GM21423 (cell line): ENCODE results near the gene SPRR1B.
"Not testable (repeated sequence)": the region's sequence is repeated elsewhere in the genome, so short reads cannot be mapped to it uniquely, and the experiment has no call there.

Experiments
- ATAC-seq: cut with Tn5 transposase; IDR thresholded peaks from one replicate; pipeline ENCODE4 v1.9.1; 2021; ENCODE audit warnings: mild to moderate bottlenecking, moderate library complexity; ENCODE audit not compliant: unreplicated experiment

The SPRR1B gene

DNA sequence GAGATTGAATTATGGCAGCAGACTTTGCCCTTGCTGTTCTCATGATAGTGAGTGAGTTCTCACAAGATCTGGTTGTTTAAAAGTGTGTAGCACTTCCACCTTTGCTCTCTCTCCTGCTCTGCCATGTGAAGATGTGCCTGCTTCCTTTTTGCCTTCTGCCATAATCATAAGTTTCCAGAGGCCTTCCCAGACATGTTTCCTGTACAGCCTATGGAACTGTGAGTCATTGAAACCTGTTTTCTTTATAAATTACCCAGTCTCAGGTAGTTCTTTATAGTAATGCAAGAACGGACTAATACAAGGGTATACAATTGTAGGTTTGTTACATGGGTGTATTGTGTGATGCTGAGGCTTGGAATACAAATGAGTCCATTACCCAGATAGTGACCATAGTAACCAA, 4.2 kb downstream of the SPRR1B start:
- no peak for ATAC-seq

DNA sequence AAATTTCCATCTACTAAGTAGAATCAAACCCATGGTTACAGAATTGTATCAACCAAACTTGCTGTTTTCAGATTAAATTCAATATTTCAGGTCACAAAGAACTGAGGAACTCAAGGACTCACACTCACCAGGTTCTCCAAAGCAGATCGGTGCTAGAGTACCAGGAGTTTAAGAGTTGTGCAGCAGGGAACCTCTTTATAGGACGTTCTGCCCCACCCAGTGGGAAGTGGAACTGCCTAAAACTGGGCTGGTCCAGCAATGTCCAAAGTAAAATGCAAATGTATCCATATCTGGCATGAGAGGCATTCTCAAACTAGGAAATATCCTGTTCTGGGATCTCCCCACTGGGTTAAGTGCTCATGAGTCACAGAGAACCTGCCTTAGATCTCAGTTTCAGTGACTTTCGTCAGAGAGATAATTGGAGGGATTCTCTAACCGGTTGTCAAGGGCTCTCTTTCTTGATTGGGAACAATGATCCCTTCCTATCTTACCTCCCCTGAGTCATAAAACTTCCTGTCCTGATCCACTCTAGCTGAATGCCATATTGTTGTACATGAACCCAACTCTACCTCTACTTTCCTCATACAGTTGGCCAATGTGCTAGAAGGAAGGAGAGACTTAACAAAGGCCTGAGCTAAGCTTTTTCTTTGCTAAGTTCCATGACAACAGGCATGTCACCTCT, 10.1 kb downstream of the SPRR1B start, which contains the start of gene SPRR2D:
Gene SPRR2D (minus strand): TSS at position 171 of the 682 bp plus-strand sequence. CDS start 774 bp downstream, outside the sequence.
- ATAC-seq: no peak

DNA sequence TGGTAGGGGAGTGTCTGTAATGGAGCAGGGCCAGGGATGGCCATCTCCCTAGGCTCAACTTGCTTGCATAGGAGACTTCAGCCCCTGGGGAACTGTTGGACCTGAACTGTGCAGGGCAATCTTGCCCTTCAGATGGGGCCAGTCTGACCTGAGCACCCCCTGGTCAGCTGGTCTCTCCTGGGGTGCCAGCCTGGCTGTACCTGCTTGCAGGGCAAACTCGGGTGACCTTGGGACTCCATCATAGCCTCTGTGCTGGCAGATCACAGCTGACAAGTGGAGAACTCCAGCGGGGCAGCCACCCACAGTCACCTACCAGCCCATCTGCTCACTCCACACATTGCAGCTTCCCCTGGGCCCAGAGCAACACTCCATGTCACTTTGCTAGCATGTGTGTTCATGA, 18.2 kb downstream of the SPRR1B start:
- no peak for ATAC-seq

DNA sequence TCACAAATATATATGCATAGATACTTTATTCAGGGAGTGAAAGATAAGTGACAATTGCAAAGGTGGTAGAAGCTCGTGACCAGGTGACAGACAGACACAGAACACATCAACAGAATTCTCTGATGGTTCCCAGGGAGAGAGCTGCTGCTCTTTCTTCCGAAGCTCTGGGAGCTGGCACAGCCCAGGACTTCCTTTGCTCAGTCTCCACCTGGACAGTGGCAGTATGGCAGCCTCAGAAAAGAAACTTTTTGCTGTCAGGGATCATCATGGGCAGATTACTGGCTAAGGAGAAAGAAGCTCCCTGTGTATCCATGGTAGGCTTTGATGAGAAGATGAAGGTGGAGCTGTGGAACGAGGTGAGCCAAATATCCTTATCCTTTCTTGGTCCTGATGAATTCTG, 25.1 kb downstream of the SPRR1B start:
- ATAC-seq: not testable (repeated sequence)

DNA sequence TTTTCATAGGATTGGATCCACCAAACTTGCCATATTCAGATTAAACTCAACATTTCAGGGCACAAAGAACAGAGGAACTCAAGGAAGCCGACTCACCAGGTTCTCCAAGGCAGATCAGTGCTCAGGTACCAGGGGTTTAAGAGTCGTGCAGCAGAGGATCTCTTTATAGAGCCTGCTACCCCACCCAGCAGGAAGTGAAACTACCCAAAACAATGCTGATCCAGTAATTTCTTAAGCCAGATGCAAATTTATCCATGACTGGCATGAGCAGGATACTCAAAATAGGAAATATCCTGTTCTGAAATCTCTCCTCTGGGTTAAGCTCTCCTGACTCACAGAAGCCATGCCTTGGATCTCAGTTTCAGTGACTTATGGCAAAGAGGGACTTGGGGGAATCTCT, 26.4 kb downstream of the SPRR1B start, which contains the start of gene SPRR2A:
Gene SPRR2A (minus strand): TSS at position 138 of the 400 bp plus-strand sequence. CDS start 777 bp downstream, outside the sequence.
- ATAC-seq: no peak

DNA sequence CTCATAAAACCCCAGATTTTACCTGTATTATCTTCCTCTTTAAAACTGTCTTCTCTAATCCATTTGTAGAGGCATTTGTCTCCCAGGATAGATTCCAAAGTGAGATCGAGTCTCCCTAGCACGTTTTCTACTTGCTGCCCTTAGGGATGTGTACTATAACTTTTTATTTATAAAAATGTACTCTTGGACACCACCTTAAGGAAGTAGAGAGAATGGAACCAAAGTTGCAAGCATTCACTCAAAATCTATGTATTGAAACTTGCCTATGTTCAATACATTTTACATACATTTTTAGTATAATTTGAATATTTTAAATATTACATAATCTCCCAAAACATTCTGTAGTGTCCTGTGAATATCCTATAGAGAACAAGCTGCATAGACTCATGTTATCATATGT, 27.2 kb downstream of the SPRR1B start:
- ATAC-seq: no peak

DNA sequence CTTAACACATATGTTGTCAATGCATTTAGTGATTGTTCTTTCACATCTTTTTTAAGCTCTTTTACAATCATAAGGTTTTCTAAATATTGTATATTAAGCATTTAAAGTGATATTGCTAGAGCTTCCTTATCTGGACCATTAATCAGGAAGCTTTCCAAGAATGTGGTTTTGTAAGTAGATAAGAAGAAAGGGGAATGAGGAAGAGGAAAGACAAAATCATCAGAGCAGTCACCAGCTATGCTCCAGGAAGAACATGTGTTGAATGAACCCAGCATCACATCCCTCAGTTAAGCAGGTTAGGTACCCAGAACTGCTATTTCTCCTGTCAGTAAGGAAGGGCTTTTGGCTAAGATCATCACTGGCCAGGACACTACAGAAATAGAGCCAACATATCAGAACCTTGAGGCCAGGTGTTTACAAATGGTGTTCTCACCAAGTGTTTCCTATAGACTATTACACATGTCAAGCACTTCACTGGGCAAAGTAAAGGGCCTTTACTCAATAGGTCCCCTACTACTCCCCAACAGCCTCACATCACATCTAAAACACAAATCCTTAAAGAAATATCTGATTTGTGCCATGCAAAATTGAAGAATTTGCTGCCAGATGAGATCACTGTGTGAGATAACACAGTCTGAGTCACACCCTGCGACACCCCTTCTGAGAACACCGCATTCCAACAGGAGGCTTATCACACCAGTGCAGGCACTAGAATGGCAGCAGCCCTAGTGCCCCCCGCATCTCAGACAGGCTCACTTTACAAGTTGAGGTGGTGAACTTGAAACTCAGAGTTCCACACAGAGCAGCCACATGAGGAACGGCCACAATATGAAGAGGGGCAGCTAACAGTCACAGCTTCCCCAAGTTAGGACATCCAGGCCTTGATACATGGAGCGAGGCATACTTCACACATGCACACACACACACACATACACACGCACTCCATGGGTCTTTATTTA, 28.1 kb downstream of the SPRR1B start:
- no peak for ATAC-seq

DNA sequence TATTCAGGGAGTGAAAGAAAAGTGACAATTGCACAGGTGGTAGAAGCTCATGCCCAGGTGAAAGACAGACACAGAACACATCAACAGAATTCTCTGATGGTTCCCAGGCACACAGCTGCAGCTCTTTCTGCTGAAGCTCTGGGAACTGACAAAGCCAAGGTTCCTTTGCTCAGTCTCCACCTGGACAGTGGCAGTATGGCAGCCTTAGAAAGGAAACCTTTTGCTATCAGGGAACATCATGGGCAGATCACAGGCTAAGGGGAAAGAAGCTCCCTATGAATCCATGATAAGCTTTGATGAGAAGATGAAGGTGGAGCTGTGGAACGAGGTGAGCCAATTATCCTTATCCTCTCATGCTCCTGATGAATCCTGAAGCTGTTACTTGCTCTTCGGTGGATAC, 39.2 kb downstream of the SPRR1B start:
- ATAC-seq: no peak

DNA sequence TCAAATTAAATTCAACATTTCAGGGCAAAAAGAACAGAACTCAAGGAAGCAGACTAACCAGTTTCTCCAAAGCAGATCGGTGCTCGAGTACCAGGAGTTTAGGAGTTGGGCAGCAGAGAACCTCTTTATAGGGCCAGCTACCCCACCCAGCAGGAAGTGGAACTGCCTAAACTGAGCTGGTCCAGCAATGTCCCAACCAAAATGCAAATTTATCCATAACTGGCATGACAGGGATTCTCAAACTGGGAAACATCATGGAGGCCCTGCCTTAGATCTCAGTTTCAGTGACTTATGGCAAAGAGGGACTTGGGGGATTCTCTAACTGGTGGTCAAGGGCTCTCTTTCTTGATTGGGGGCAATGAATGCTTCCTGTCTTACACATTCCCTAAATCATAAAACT, 40.5 kb downstream of the SPRR1B start, which contains the start of gene SPRR2B:
Gene SPRR2B (minus strand): TSS at position 101 of the 400 bp plus-strand sequence. CDS start 772 bp downstream, outside the sequence.
- no peak for ATAC-seq

DNA sequence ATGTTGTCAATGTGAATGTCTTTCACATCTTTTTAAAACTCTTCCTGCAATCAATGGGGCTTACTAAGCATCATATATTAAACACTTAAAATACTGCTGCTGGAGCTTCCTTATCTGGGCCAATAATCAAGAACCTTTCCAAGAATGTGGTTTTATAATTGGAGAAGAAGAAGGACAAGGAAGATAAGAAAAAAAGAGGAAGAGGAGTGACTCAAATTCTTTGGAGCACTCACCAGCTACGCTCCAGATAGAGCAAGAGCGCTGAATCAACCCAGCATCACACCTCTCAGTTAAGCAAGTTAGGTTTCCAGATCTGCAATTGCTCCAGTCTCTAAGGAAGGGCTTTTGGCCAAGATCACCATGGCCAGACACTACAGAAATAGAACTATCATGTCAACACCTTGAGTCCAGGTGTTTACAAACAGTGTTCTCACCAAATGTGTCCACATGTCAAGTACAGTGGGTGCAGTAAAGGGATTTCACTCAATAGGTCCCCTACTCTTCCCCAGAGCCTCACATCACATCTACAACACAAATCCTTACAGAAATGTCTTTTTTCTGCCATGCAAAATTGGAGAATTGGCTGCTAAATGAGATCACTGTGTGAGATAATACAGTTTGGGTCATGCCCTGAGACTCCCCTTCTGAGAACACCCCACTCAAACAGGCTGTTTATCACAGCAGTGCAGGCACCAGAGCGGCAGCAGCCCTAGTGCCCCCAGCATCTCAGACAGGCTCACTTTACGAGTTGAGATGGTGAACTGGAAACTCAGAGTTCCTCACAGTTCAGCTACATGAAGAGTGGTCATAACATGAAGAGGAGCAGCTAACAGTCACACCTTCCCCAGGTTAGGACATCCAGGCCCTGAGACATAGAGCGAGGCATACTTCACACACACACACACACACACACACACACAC, 42.1 kb downstream of the SPRR1B start:
- ATAC-seq: no peak

DNA sequence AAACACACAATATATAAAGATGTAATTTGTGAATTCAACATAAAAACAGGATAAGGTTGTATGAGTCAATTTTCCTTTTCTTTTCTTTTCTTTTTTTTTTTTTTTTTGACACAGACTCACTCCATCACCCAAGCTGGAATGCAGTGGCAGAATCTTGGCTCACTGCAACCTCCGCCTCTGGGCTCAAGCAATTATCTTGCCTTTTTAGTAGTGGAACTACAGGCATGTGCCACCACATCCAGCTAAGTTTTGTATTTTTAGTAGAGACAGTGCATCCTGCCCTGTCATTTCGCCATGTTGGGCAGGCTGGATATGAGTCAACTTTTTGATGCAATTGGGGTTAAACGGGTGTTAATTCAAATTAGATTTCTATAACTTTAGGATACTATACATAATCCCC, 50.7 kb downstream of the SPRR1B start:
- no peak for ATAC-seq
